WTC11 (cell line): Measurements from ENCODE around the gene CD163L1.

Experiments
- FOXP4 ChIP-seq: sonication (generic); formaldehyde crosslinking; IDR thresholded peaks from 2 replicates; pipeline ENCODE4 v1.8.0; 2022; ENCODE audit warnings: mild to moderate bottlenecking, missing genetic modification reagents
- JUN ChIP-seq: sonication (generic); formaldehyde crosslinking; IDR thresholded peaks from 2 replicates; pipeline ENCODE4 v1.8.0; 2023; ENCODE audit warnings: mild to moderate bottlenecking, missing genetic modification reagents
- RELA ChIP-seq: sonication (generic); formaldehyde crosslinking; IDR thresholded peaks from 2 replicates; pipeline ENCODE4 v1.8.1; 2022; ENCODE audit warnings: missing genetic modification reagents, mild to moderate bottlenecking, borderline replicate concordance
- SP1 ChIP-seq: sonication (generic); formaldehyde crosslinking; conservative IDR thresholded peaks from 2 replicates; pipeline ENCODE4 v1.8.1; 2022; ENCODE audit warnings: missing genetic modification reagents
- ZNF396 ChIP-seq: fragments of 250-450 bp; sonication (Bioruptor Pico); IDR thresholded peaks from 2 replicates; pipeline ENCODE4 v1.8.0; 2021; ENCODE audit warnings: mild to moderate bottlenecking, moderate library complexity, borderline replicate concordance
- TF ChIP-seq, protein P1 (sequence below): fragments of 200-600 bp; IDR thresholded peaks from 2 replicates; pipeline ENCODE4 v1.8.0; 2022; ENCODE audit warnings: antibody characterized with exemption

DNA sequence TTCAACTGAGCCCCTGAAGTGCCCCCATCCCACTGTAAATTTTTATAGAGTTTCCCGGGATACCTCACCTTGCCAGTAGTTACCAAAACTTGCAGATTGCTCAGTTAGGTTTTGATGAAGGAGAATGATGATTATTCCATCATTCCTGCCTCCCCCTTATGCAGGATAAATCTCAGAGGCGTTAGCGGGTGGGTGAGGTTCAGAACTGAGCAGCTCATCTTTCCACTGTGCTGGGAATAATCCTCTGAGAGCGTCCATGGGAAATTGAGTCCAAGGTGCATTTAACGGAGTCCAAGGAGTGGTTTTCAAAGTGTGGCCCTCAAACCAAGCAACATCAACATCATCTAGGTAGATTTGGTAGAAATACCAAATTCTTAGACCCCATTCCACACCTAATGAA lies 121.4 kb downstream of the CD163L1 start:
- TF ChIP-seq, protein P1, sequence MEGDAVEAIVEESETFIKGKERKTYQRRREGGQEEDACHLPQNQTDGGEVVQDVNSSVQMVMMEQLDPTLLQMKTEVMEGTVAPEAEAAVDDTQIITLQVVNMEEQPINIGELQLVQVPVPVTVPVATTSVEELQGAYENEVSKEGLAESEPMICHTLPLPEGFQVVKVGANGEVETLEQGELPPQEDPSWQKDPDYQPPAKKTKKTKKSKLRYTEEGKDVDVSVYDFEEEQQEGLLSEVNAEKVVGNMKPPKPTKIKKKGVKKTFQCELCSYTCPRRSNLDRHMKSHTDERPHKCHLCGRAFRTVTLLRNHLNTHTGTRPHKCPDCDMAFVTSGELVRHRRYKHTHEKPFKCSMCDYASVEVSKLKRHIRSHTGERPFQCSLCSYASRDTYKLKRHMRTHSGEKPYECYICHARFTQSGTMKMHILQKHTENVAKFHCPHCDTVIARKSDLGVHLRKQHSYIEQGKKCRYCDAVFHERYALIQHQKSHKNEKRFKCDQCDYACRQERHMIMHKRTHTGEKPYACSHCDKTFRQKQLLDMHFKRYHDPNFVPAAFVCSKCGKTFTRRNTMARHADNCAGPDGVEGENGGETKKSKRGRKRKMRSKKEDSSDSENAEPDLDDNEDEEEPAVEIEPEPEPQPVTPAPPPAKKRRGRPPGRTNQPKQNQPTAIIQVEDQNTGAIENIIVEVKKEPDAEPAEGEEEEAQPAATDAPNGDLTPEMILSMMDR: no peak
- TF ChIP-seq JUN: no peak
- no peak for TF ChIP-seq SP1 (CRISPR knock-in tag)
- no peak for TF ChIP-seq FOXP4
- TF ChIP-seq ZNF396: no peak
- no peak for TF ChIP-seq RELA (CRISPR knock-in tag)
